ENCODE measurements around the gene NECTIN4. TPM values are rescaled to one million over a fixed set of nuclear protein-coding genes. Genes with fewer than 3 reads are reported as not detected.
A peak's percentile ranks its signal among the peaks of the same experiment; 100 is the strongest.

Gene NECTIN4
- total RNA-seq, 1 donor from 2014 or later, result 13.6 TPM

DNA sequence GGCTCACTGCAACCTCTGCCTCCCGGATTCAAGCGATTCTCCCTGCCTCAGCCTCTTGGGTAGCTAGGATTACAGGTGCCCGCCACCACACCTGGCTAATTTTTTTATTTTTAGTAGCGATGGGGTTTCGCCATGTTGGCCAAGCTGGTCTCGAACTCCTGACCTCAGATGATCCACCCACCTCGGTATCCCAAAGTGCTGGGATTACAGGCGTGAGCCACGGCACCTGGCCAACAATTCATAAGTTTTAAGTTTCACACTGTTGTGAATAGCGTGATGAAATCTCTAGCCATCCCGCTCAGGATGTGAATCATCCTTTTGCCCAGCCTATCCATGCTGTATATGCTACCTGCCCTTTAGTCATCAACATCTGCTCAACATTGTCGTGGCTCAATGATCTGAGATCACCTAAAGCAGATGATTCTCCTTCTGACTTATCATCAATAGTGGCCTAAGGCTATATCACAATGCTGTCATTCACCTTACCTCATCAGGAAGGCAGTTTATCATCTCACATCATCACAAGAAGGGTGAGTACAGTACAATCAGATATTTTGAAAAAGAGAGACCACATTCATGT lies 25.9 kb upstream of the NECTIN4 start:
- peak; percentile 95 for DNase-seq (ENCODE audit: low read depth)
- Histone ChIP-seq H3K36me3 (ENCODE audit: control insufficient read depth, insufficient read depth, low read length) (no peaks in the 10 kb centered on the region), H3K27me3 (ENCODE audit: control insufficient read depth, insufficient read depth, low read length) (no peaks in the 10 kb centered on the region), H3K4me3 (ENCODE audit: low read depth, low read length) (no peak overlapping the region)
- no peak for TF ChIP-seq CTCF (IDR thresholded peaks at IDR 0.05; ENCODE audit: insufficient read depth, low read length, poor library complexity, severe bottlenecking)

GRCh38 chr1:161114556-161114955 lies 25.2 kb upstream of the NECTIN4 start:
- Histone ChIP-seq H3K27me3 (ENCODE audit: control insufficient read depth, insufficient read depth, low read length) (no peaks in the 10 kb centered on the region), H3K4me3 (ENCODE audit: low read depth, low read length) (no peak overlapping the region), H3K36me3 (ENCODE audit: control insufficient read depth, insufficient read depth, low read length) (no peaks in the 10 kb centered on the region)
- TF ChIP-seq CTCF (IDR thresholded peaks at IDR 0.05; ENCODE audit: insufficient read depth, low read length, poor library complexity, severe bottlenecking), result no peak
- DNase-seq (ENCODE audit: low read depth), result no peak

- Histone ChIP-seq H3K27me3 (ENCODE audit: control insufficient read depth, insufficient read depth, low read length) (no peaks in the 10 kb centered on the region), H3K4me3 (ENCODE audit: low read depth, low read length) (no peak overlapping the region), H3K36me3 (ENCODE audit: control insufficient read depth, insufficient read depth, low read length) (no peaks in the 10 kb centered on the region)
- no peak for TF ChIP-seq CTCF (IDR thresholded peaks at IDR 0.05; ENCODE audit: insufficient read depth, low read length, poor library complexity, severe bottlenecking)
- DNase-seq (ENCODE audit: low read depth), result no peak
Measured at GRCh38 chr1:161113915-161114314, 24.6 kb upstream of the NECTIN4 start.

DNA sequence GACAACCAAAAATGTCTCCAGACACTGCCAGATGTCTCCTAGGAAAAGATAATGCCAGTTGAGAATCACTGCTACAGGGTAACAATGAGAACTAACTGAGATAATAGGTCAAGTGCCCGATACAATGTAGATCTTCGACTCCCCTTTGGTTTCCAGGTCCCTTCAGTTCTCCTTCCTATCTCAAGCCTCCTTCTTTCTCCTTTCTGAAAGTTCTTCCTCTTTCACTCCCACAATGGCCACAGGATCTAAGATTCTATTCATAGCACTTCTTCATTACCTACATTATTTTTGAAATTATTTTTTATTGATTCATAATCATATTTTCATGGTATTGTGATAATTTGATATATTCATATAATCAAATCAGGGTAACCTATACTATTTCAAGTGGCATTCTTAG lies 22.2 kb upstream of the NECTIN4 start:
- DNase-seq (ENCODE audit: low read depth), result no peak
- H3K27me3 ChIP-seq (ENCODE audit: control insufficient read depth, insufficient read depth, low read length), result no peaks in the 10 kb centered on the region
- TF ChIP-seq CTCF (IDR thresholded peaks at IDR 0.05; ENCODE audit: insufficient read depth, low read length, poor library complexity, severe bottlenecking), result no peak

GRCh38 chr1:161111117-161111516 lies 21.8 kb upstream of the NECTIN4 start:
- Histone ChIP-seq H3K27me3 (ENCODE audit: control insufficient read depth, insufficient read depth, low read length) (no peaks in the 10 kb centered on the region), H3K36me3 (ENCODE audit: control insufficient read depth, insufficient read depth, low read length) (no peaks in the 10 kb centered on the region), H3K4me3 (ENCODE audit: low read depth, low read length) (no peak overlapping the region)
- TF ChIP-seq CTCF (IDR thresholded peaks at IDR 0.05; ENCODE audit: insufficient read depth, low read length, poor library complexity, severe bottlenecking), result no peak
- no peak for DNase-seq (ENCODE audit: low read depth)

More for the DNA sequence above, 22.2 kb upstream of the NECTIN4 start:
- Histone ChIP-seq H3K4me3 (ENCODE audit: low read depth, low read length) (no peak overlapping the region), H3K36me3 (ENCODE audit: control insufficient read depth, insufficient read depth, low read length) (no peaks in the 10 kb centered on the region)

DNA sequence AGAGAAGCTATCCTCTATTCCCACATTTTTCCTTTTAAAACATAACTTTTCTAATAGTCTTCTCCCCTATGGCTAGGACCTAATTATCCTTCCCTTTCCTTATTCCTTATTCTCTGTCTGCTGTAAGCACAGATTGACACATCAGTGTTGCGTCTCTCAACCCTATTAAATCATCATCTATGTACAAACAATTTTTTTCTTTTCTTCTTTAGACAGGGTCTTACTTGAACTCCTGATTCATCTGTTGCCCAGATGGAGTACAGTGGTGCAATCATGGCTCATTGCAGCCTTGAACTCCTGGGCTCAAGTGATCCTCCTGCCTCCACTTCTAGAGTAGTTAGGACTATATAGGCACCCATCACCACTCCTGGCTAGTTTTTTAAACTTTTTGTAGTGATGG lies 17.1 kb upstream of the NECTIN4 start:
- H3K36me3 ChIP-seq (ENCODE audit: control insufficient read depth, insufficient read depth, low read length), result no peaks in the 10 kb centered on the region
- no peak for DNase-seq (ENCODE audit: low read depth)
- H3K4me3 ChIP-seq (ENCODE audit: low read depth, low read length), result no peak overlapping the region
- H3K27me3 ChIP-seq (ENCODE audit: control insufficient read depth, insufficient read depth, low read length), result no peaks in the 10 kb centered on the region
- no peak for TF ChIP-seq CTCF (IDR thresholded peaks at IDR 0.05; ENCODE audit: insufficient read depth, low read length, poor library complexity, severe bottlenecking)

Measured in kidney epithelial cell (primary cell).